Lower lobe of right lung (tissue), 2 donors: Measurements from ENCODE around the gene MFRP. TPM values are rescaled to one million over a fixed set of nuclear protein-coding genes. Genes with fewer than 3 reads are reported as not detected.

ENCODE experiments used
- ATAC-seq, 2 donors: fragments of 200-7000 bp; cut with Tn5 transposase; one replicate each; pipeline ENCODE4 v1.9.1; 2020 to 2022; ENCODE audit warnings: mild to moderate bottlenecking in 2 of 2, moderate library complexity in 2 of 2
- DNase-seq: peaks from one replicate; pipeline ENCODE4 v3.0.0-alpha.2; 2020
- H3K27ac ChIP-seq: fragments of 200-600 bp; one replicate; pipeline ENCODE4 v1.8.0; 2022
- H3K27me3 ChIP-seq: fragments of 200-600 bp; one replicate; pipeline ENCODE4 v1.8.0; 2022; ENCODE audit warnings: low read depth
- H3K36me3 ChIP-seq: fragments of 200-600 bp; one replicate; pipeline ENCODE4 v1.8.0; 2022; ENCODE audit warnings: mild to moderate bottlenecking
- H3K4me1 ChIP-seq: fragments of 200-600 bp; one replicate; pipeline ENCODE4 v1.8.0; 2022
- H3K4me3 ChIP-seq: fragments of 200-600 bp; one replicate; pipeline ENCODE4 v1.8.0; 2022; ENCODE audit warnings: mild to moderate bottlenecking
- H3K9me3 ChIP-seq: fragments of 200-600 bp; one replicate; pipeline ENCODE4 v1.8.0; 2022
- intact Hi-C: fragments of 100-400 bp; cut with DNase I; formaldehyde crosslinking; loops from one replicate; pipeline ENCODE4 v1.11.0; 2022
- total RNA-seq: library from RNA; stranded (reverse); fragmentation: NEBNext Ultra II Directional; extraction: Animal tissue kit (Norgen Biotek cat#: 25700); gene quantifications from one replicate; pipeline ENCODE4 v1.2.1, GENCODE V29; 2021
- TF ChIP-seq, protein P1 (sequence below): fragments of 200-600 bp; IDR thresholded peaks from one replicate; pipeline ENCODE4 v1.8.0; 2022; ENCODE audit warnings: antibody characterized with exemption, mild to moderate bottlenecking
- donor health status: DM: no; HTN: yes; CAD: no; lungs with severe emphysema.

MFRP gene
- total RNA-seq, 1 donor from 2014 or later = not detected

- H3K4me3 ChIP-seq = no peak overlapping the region
- no peaks in the 10 kb centered on the region for H3K9me3 ChIP-seq
- intact Hi-C loops = no loop called here
- H3K4me1 ChIP-seq = peaks cover 51% of the 10 kb centered on the region
- H3K27me3 ChIP-seq = peaks cover 21% of the 10 kb centered on the region
- no peak for DNase-seq
- TF ChIP-seq, protein P1, sequence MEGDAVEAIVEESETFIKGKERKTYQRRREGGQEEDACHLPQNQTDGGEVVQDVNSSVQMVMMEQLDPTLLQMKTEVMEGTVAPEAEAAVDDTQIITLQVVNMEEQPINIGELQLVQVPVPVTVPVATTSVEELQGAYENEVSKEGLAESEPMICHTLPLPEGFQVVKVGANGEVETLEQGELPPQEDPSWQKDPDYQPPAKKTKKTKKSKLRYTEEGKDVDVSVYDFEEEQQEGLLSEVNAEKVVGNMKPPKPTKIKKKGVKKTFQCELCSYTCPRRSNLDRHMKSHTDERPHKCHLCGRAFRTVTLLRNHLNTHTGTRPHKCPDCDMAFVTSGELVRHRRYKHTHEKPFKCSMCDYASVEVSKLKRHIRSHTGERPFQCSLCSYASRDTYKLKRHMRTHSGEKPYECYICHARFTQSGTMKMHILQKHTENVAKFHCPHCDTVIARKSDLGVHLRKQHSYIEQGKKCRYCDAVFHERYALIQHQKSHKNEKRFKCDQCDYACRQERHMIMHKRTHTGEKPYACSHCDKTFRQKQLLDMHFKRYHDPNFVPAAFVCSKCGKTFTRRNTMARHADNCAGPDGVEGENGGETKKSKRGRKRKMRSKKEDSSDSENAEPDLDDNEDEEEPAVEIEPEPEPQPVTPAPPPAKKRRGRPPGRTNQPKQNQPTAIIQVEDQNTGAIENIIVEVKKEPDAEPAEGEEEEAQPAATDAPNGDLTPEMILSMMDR = no peak
- H3K36me3 ChIP-seq = no peaks in the 10 kb centered on the region
- H3K27ac ChIP-seq = no peak overlapping the region
- ATAC-seq = no peak
Measured at GRCh38 chr11:119366690-119367620, 20.4 kb upstream of the MFRP start.

GRCh38 chr11:119365071-119365591 lies 18.6 kb upstream of the MFRP start:
- Histone ChIP-seq H3K27me3 (peaks cover 21% of the 10 kb centered on the region), H3K9me3 (no peaks in the 10 kb centered on the region), H3K4me1 (peaks cover 54% of the 10 kb centered on the region), H3K36me3 (no peaks in the 10 kb centered on the region), H3K4me3 (no peak overlapping the region), H3K27ac (no peak overlapping the region)
- TF ChIP-seq, protein P1 = no peak
- intact Hi-C loops = no loop called here
- no peak for DNase-seq
- no peak for ATAC-seq

DNA sequence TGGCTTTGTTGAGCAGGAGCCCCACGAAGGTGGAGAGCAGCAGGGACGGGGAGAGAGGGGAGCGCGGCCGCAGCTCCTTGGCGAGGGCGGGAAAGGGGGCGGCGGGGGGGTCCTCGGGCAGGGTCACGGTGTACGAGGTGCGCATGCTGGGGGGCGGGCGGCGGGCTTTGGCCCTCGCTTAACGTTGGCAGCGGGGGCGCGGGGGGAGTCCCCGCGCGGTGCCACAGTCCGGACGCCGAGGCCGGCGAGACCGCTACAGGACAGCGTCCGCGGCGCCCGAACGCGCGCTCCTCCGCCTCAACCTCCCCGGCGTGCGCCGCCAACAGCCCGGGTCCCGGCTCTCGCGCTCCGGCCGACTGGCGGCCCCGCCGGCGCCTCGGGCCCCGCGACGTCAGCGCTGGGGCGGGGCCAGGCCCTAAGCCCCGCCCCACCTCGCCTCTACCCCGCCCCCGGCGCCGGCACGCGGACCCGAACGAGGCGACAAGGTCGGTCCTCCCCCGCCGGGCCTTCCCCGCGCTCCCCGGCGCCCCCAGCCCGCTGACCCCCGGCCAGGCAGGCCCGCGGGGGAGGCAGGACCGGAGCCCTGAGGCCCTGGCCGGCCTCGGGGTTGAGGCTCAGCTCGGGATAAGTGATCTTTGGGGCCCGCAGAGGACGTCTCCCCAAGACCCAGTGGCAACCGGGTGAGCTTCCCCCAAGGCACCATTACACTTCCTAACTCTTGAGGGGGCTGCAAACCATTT lies 17.5 kb upstream of the MFRP start:
- ATAC-seq = peak; percentile 78 to 83
- Histone ChIP-seq H3K4me1 (peaks cover 49% of the 10 kb centered on the region), H3K9me3 (no peaks in the 10 kb centered on the region), H3K27me3 (peaks cover 21% of the 10 kb centered on the region), H3K27ac (no peak overlapping the region), H3K36me3 (no peaks in the 10 kb centered on the region), H3K4me3 (peak overlapping the region; percentile 51)
- intact Hi-C loops = no loop called here
- TF ChIP-seq, protein P1 = no peak
- peak; percentile 70 for DNase-seq

- H3K4me1 ChIP-seq = peaks cover 41% of the 10 kb centered on the region
- DNase-seq = no peak
- H3K27me3 ChIP-seq = peaks cover 21% of the 10 kb centered on the region
- ATAC-seq = no peak
- H3K4me3 ChIP-seq = peak overlapping the region; percentile 51
- intact Hi-C loops = no loop called here
- H3K27ac ChIP-seq = no peak overlapping the region
- TF ChIP-seq, protein P1 = no peak
- no peaks in the 10 kb centered on the region for H3K36me3 ChIP-seq
- no peaks in the 10 kb centered on the region for H3K9me3 ChIP-seq
Measured at GRCh38 chr11:119363081-119363850, 16.8 kb upstream of the MFRP start.

- TF ChIP-seq, protein P1 = no peak
- Histone ChIP-seq H3K4me1 (peaks cover 36% of the 10 kb centered on the region), H3K4me3 (peak overlapping the region; percentile 51), H3K27ac (no peak overlapping the region), H3K36me3 (no peaks in the 10 kb centered on the region), H3K9me3 (no peaks in the 10 kb centered on the region), H3K27me3 (peaks cover 21% of the 10 kb centered on the region)
- intact Hi-C loops = no loop called here
- no peak for ATAC-seq
- no peak for DNase-seq
Measured at GRCh38 chr11:119362741-119363080, 16.2 kb upstream of the MFRP start.
